ENCODE measurements around the gene STRBP.

Gene STRBP

GRCh38 chr9:123121457-123121856 lies 146.9 kb downstream of the STRBP start:
- DNase-seq, result no peak

DNA sequence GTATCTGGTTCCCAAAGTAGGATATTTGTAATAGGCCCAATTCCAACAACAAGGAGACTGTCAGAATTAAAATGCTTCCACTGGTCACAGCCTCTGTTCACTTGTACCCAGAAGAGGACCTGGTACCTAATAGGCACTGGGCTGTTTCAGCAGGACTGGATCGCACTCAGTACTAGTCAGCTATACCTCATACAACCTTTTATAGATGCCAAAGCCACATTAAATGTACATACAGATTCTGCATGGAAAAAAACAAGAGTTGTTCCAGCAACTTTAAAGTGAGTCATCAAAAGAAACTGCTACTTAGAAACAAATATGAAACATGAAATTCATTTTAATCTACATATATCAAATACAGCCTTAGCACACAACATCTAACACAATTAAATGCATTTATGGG lies 147.4 kb downstream of the STRBP start:
- no peak for DNase-seq

DNA sequence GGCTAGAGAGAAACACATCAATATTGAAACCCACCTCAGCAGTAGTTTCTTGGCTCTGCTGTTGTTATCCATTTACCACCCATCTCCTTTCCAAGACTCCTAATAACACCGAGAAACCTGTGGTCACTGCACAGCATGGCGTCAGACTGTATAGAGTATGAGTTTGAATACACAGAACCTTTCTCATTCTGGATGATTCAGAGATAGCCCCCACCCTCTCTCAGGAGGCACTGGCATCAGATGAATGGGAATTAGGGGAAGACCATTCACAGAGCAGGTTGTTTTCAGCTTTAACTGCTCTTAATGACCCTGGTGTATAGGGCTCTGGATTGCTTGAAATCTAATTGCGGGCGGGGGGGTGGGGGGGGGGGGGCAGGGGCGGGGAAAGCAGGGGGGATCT lies 148.3 kb downstream of the STRBP start:
- DNase-seq, result no peak

DNA sequence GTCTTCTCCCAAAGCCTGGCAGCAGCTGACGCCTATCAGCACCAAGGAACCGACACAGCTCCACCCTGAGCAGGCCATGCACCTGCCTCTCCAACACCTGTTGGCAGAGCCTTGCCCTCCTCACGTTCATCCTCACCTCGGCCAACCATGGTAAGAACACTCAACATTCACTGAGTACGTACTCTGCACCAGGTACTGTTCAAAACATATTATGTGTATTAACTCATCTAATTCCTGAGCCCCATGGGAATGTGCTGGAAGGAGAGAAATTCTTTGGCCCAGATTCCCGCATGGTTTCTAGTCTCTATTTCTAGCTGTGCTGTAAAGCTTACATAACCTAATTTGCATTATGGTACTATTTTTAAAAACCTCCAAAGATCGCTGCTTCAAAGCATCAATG lies 148.8 kb downstream of the STRBP start:
- DNase-seq, result no peak

DNA sequence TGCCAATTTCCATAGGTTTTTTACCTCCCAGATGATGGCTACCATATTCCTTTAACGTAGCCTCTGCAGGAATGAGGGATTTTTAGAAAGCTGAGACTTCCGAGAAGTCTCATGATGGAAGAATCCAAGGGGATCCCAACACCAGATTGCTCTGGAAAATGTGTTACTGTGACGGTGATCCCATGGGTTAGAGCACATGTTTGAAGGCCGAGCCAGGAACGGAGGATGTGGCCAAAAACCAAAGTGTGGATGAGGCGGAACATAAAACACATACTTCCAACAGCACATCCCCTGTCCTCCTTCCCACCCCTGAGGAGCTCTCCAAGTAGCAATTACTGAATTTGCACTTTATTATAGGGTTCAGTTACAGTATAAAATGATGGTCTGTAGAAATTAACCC lies 152.3 kb downstream of the STRBP start:
- no peak for DNase-seq

- DNase-seq, result no peak
Measured at GRCh38 chr9:123115146-123115913, 153.1 kb downstream of the STRBP start.

DNA sequence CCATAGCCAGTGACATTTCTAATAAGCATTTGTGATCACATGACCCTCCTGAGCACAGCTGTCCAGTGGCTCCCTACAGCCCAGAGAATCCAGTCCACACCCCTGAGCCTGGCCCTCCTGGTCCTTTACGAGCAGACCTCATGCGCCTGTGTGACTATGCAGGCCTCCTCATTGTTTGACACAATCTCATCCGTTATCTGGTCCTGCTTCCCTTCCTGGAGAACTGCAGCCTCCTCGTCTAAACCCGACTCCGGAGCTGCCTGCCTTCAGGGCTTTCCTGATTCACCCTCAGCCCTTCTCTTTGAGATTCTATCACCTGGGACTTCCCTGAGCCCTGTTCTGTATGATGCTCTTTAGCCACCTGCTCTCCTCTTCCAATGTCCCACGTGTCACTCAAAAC lies 155.2 kb downstream of the STRBP start:
- no peak for DNase-seq

DNA sequence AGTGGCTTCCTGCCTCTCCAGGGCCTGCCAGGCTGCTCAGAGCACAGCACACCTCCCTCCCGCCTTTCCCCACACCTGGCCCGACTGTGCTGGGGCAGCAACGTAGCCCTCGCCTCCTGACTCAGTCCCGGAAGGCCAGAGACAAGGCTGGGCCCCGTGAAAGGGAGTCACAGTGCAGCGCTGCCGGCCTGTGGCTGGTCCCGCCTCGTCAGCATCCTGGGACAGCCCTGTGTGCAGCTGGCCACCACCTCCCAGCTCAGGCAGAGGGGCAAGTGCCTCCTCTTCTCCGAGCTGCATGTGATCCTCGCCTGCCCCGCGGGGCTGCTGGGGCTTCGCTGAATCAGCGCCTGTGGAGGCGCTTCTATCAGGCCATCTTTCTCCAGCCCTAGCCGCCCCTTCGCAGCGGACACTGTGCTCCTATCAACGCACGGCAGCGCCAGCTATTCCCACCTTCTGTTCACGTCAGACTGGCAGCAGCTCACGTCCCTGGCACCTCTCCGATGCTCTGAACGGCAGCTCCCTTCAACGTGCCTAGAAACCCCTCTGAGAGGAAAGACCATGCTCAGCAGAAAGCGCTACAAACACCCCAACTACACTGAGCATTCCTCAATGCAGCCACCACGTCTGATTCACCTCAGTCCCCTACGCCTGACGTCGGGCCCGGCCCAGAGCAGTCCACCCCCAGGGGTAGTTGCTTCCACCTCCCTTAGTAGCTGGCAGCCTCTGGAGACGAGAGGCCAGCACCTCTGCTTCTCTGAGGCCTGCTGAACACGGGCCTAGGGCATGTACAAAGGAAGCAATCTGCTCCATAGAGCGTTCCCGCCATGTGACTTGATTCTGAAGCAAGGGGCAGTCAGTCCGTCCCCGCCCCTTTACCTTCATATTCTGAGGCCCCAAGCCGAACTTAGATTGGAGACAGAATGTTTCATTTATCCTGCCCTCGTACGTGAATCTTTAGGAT lies 156.1 kb downstream of the STRBP start:
- DNase-seq, result no peak

GRCh38 chr9:123111427-123112014 lies 156.9 kb downstream of the STRBP start:
- no peak for DNase-seq

- DNase-seq, result no peak
Measured at GRCh38 chr9:123109540-123110279, 158.7 kb downstream of the STRBP start.

DNA sequence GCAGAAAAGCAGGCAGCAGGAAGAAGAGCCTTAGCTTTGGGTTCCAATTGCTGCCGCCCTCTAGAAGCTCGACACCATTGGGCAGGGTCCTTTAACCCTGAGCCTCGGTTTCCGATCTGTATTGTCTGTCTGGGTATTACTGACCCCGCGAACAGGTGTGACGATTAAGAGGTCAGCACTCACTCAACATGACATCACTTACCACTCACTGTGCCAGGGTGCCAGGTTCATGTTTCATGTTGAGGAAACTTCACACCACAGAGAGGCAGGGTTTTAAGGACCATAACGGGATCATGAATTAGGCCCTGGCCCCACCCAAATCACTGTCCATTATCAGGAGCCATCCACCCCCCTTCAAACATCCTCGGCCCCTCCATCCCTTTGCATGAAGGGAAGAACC lies 159.4 kb downstream of the STRBP start:
- no peak for DNase-seq

- no peak for DNase-seq
Measured at GRCh38 chr9:123107639-123108285, 160.6 kb downstream of the STRBP start.

- no peak for DNase-seq
Measured at GRCh38 chr9:123105490-123105889, 162.9 kb downstream of the STRBP start.

- no peak for DNase-seq
Measured at GRCh38 chr9:123104807-123105206, 163.6 kb downstream of the STRBP start.

- no peak for DNase-seq
Measured at GRCh38 chr9:123102375-123103113, 165.8 kb downstream of the STRBP start.

GRCh38 chr9:123099548-123099947 lies 168.8 kb downstream of the STRBP start:
- DNase-seq, result no peak

GRCh38 chr9:123099042-123099441 lies 169.3 kb downstream of the STRBP start:
- no peak for DNase-seq

DNA sequence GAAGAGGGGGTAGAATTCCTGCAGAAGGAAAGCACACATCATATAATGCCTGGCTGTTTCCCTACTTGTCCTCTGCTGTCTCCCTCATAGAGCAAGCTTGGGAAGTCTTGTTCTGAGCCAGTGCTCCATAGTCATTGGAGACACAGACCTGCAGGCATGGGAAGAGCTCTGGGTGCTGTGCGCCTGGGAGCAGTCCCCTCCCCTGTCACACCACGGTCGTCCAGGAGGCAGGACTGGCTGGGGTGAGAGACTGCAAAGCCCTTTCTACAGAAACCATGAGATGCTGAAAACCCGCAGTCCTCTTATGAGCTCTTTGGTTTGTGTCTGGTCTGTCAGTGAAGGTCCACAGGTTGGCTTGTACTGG lies 170.3 kb downstream of the STRBP start:
- no peak for DNase-seq

GRCh38 chr9:123097430-123098095 lies 170.8 kb downstream of the STRBP start:
- no peak for DNase-seq

DNA sequence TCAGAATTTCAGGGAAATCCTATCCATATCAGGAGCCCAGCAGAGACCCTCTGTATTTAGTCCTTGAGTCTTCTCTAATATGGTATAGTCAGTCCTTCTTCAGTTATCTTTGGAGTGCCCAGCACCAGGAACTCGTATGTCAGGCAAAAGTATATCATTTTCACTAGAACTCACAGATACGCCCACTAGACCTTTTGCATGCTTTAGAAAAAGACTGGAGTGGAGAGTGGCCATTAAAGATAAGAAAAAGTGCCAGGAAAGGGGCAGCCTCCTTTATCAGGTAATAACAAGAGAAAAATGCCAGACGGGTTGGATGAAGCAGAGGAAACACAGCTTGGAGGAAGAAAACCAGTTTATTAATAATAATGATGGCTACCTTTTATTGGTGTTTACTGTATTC lies 171.4 kb downstream of the STRBP start:
- DNase-seq, result no peak

GRCh38 chr9:123093141-123093540 lies 175.2 kb downstream of the STRBP start:
- no peak for DNase-seq
